HEK293T (cell line): Measurements from ENCODE around the gene PLLP.
"Not testable (repeated sequence)": the region's sequence is repeated elsewhere in the genome, so short reads cannot be mapped to it uniquely, and the experiment has no call there.

Experiments used
- CTCF ChIA-PET: fragments of 350-600 bp; formaldehyde crosslinking; extraction: SDS; loops from one replicate; lab custom pipeline; 2021; ENCODE audit warnings: antibody characterized with exemption, inconsistent platforms; lab: Yijun Ruan, JAX
- POLR2A ChIA-PET: fragments of 350-600 bp; formaldehyde crosslinking; extraction: SDS; loops from one replicate; lab custom pipeline; 2020; ENCODE audit warnings: antibody characterized with exemption, inconsistent platforms; lab: Yijun Ruan, JAX
- DNase-seq: peaks from one replicate; pipeline ENCODE4 v3.0.0; 2012; ENCODE audit warnings: mixed read lengths; ENCODE audit errors: extremely low spot score
- ARNT ChIP-seq: fragments of 450-650 bp; IDR thresholded peaks from 2 replicates; pipeline ENCODE4 v1.6.1; 2017; ENCODE audit warnings: mild to moderate bottlenecking
- BHLHE40 ChIP-seq: fragments of 450-650 bp; IDR thresholded peaks from 2 replicates; pipeline ENCODE4 v1.6.1; 2016; ENCODE audit warnings: mild to moderate bottlenecking, moderate library complexity, borderline replicate concordance
- CTBP1 ChIP-seq: fragments of 450-650 bp; IDR thresholded peaks from 2 replicates; pipeline ENCODE4 v1.6.1; 2016; ENCODE audit warnings: borderline replicate concordance
- ELF4 ChIP-seq: fragments of 450-650 bp; IDR thresholded peaks from 2 replicates; pipeline ENCODE4 v1.6.1; 2017; ENCODE audit warnings: antibody characterized with exemption
- FOXA1 ChIP-seq: fragments of 450-650 bp; IDR thresholded peaks from 2 replicates; pipeline ENCODE4 v1.6.1; 2016; ENCODE audit warnings: mild to moderate bottlenecking
- FOXK2 ChIP-seq: fragments of 450-650 bp; IDR thresholded peaks from 2 replicates; pipeline ENCODE4 v1.6.1; 2016; ENCODE audit warnings: mild to moderate bottlenecking
- FOXM1 ChIP-seq: fragments of 450-650 bp; IDR thresholded peaks from 2 replicates; pipeline ENCODE4 v1.6.1; 2017; ENCODE audit warnings: mild to moderate bottlenecking, borderline replicate concordance
- HDGF ChIP-seq: fragments of 450-650 bp; IDR thresholded peaks from 2 replicates; pipeline ENCODE4 v1.6.1; 2017; ENCODE audit warnings: antibody characterized with exemption, borderline replicate concordance
- L3MBTL2 ChIP-seq: fragments of 450-650 bp; conservative IDR thresholded peaks from 2 replicates; pipeline ENCODE4 v1.6.1; 2016; ENCODE audit warnings: mild to moderate bottlenecking
- LEF1 ChIP-seq: fragments of 450-650 bp; IDR thresholded peaks from 2 replicates; pipeline ENCODE4 v1.6.1; 2017; ENCODE audit warnings: mild to moderate bottlenecking, borderline replicate concordance
- NFRKB ChIP-seq: fragments of 450-650 bp; IDR thresholded peaks from 2 replicates; pipeline ENCODE4 v1.6.1; 2016; ENCODE audit warnings: mild to moderate bottlenecking, moderate library complexity
- PKNOX1 ChIP-seq: fragments of 450-650 bp; IDR thresholded peaks from 2 replicates; pipeline ENCODE4 v1.6.1; 2016
- SP1 ChIP-seq: fragments of 450-650 bp; IDR thresholded peaks from 2 replicates; pipeline ENCODE4 v1.6.1; 2017
- SUZ12 ChIP-seq: fragments of 450-650 bp; IDR thresholded peaks from 2 replicates; pipeline ENCODE4 v1.6.1; 2016; ENCODE audit warnings: mild to moderate bottlenecking
- TARDBP ChIP-seq: fragments of 450-650 bp; IDR thresholded peaks from 2 replicates; pipeline ENCODE4 v1.6.1; 2016
- ZNF384 ChIP-seq: fragments of 450-650 bp; IDR thresholded peaks from 2 replicates; pipeline ENCODE4 v1.6.1; 2016

PLLP gene

GRCh38 chr16:57271063-57271345 lies 13.5 kb downstream of the PLLP start:
- POLR2A ChIA-PET, result no interaction called here
- CTCF ChIA-PET, result no interaction called here
- no peak for TF ChIP-seq NFRKB
- TF ChIP-seq ARNT, result no peak
- TF ChIP-seq L3MBTL2, result no peak
- no peak for TF ChIP-seq TARDBP
- no peak for DNase-seq

- no peak for DNase-seq
- ChIA-PET POLR2A (no interaction called here), CTCF (no interaction called here)
- TF ChIP-seq ZNF384 (no peak), LEF1 (no peak), HDGF (no peak), TARDBP (no peak), FOXA1 (no peak), ELF4 (no peak), CTBP1 (no peak), SP1 (no peak), L3MBTL2 (no peak), BHLHE40 (no peak), PKNOX1 (no peak)
Measured at GRCh38 chr16:57270221-57271062, 14.0 kb downstream of the PLLP start.

GRCh38 chr16:57268804-57269800 lies 15.4 kb downstream of the PLLP start:
- POLR2A ChIA-PET, result no interaction called here
- no peak for DNase-seq
- CTCF ChIA-PET, result no interaction called here
- TF ChIP-seq HDGF (no peak), SP1 (no peak), BHLHE40 (no peak), NFRKB (no peak), SUZ12 (no peak), LEF1 (no peak), CTBP1 (no peak), PKNOX1 (no peak), FOXA1 (no peak), L3MBTL2 (no peak), FOXM1 (no peak), TARDBP (no peak)

GRCh38 chr16:57267343-57267742 lies 17.1 kb downstream of the PLLP start:
- DNase-seq, POLR2A ChIA-PET: not testable (repeated sequence)
- CTCF ChIA-PET, result interaction anchor here (0.7 kb wide), 1 partner anchor 82 kb away, joined by 3 read pairs; the partner anchor contains the start of gene PSME3IP1

GRCh38 chr16:57266531-57267260 lies 17.8 kb downstream of the PLLP start:
- ChIA-PET CTCF (interaction anchor here (0.7 kb wide), 1 partner anchor 81 kb away, joined by 3 read pairs; the partner anchor contains the start of gene PSME3IP1), POLR2A (no interaction called here)
- TF ChIP-seq BHLHE40 (no peak), PKNOX1 (no peak), ELF4 (no peak), CTBP1 (no peak), SUZ12 (no peak), HDGF (no peak), FOXK2 (no peak), TARDBP (no peak), LEF1 (no peak), FOXM1 (no peak), SP1 (no peak), L3MBTL2 (no peak), NFRKB (no peak), ARNT (no peak)
- no peak for DNase-seq
